Left lung (tissue), 10 donors: ENCODE measurements around the gene PAK1. TPM values are rescaled to one million over a fixed set of nuclear protein-coding genes. Genes with fewer than 3 reads are reported as not detected.

Experiments used
- ATAC-seq: fragments of 200-7000 bp; cut with Tn5 transposase; one replicate; pipeline ENCODE4 v1.9.1; 2020; ENCODE audit warnings: moderate library complexity
- DNase-seq, 4 donors: peaks; one replicate each; pipeline ENCODE4 v3.0.0-alpha.2; 2013 to 2020
- H3K27ac ChIP-seq, 2 donors: fragments of 200-600 bp; sonication (generic) in 1 of 2; one replicate each; pipeline versions ENCODE4 v1.5.0 to v1.8.0; 2020 to 2021
- H3K27me3 ChIP-seq, 2 donors: fragments of 200-600 bp; sonication (generic) in 1 of 2; one replicate each; pipeline versions ENCODE4 v1.5.0 to v1.8.0; 2020 to 2021
- H3K36me3 ChIP-seq, 2 donors: fragments of 200-600 bp; sonication (generic) in 1 of 2; one replicate each; pipeline versions ENCODE4 v1.5.0 to v1.8.0; 2020 to 2021
- H3K4me1 ChIP-seq, 2 donors: fragments of 200-600 bp; one replicate each; pipeline ENCODE4 v1.8.0; 2021
- H3K4me3 ChIP-seq, 2 donors: fragments of 200-600 bp; sonication (generic) in 1 of 2; one replicate each; pipeline versions ENCODE4 v1.5.0 to v1.8.0; 2020 to 2021; ENCODE audit warnings: mild to moderate bottlenecking in 1 of 2
- H3K9me3 ChIP-seq, 2 donors: fragments of 200-600 bp; sonication (generic) in 1 of 2; one replicate each; pipeline versions ENCODE4 v1.5.0 to v1.8.0; 2020 to 2021
- CTCF ChIP-seq, 2 donors: fragments of 200-600 bp; sonication (generic) in 1 of 2; IDR thresholded peaks; one replicate each; pipeline versions ENCODE4 v1.5.0 to v1.8.0; 2021; ENCODE audit warnings: antibody characterized with exemption in 2 of 2
- intact Hi-C, 2 donors: fragments of 100-400 bp; cut with DNase I; formaldehyde crosslinking; loops; one replicate each; pipeline versions ENCODE4 v1.11.2 to v1.14.2; 2022
- polyA plus RNA-seq, 6 donors: library from polyadenylated mRNA; unstranded; fragments of 120-200 nt; gene quantifications; one replicate each; pipeline ENCODE4 v1.2.1, GENCODE V29; 2013; ENCODE audit not compliant: insufficient read length in 6 of 6
- total RNA-seq, 2 donors: library from RNA; stranded (reverse); fragmentation: NEBNext Ultra II Directional; extraction: Animal tissue kit (Norgen Biotek cat#: 25700); gene quantifications; one replicate each; pipeline ENCODE4 v1.2.1, GENCODE V29; 2021
- donor health status: DM: no; HTN: yes; CAD: no.
- donor health status: DM: no; HTN: no; CAD: no.

The PAK1 gene
- total and polyA plus RNA-seq, 8 donors = 32.4 to 61.4 (median 51.4) TPM

- Histone ChIP-seq H3K4me3 (no peak overlapping the region), H3K27ac (no peak overlapping the region), H3K4me1 (no peaks in the 10 kb centered on the region), H3K36me3 (no peaks in the 10 kb centered on the region), H3K9me3 (no peaks in the 10 kb centered on the region), H3K27me3 (no peaks in the 10 kb centered on the region)
- ATAC-seq (no peak), DNase-seq (no peak)
- TF ChIP-seq CTCF (IDR thresholded peaks at IDR 0.05) = no peak
- intact Hi-C loops = no loop called here
Measured at GRCh38 chr11:77487790-77488189, 13.9 kb upstream of the PAK1 start.

GRCh38 chr11:77479746-77480352, 6.0 kb upstream of the PAK1 start:
- no peak for ATAC-seq
- no peak overlapping the region for H3K4me3 ChIP-seq
- intact Hi-C loops = no loop called here

GRCh38 chr11:77475206-77475605, 1.3 kb upstream of the PAK1 start:
- no peak for DNase-seq
- Histone ChIP-seq H3K4me3 (no peak overlapping the region), H3K27ac (no peak overlapping the region), H3K36me3 (no peaks in the 10 kb centered on the region), H3K9me3 (no peaks in the 10 kb centered on the region), H3K4me1 (peaks cover 0 to 17% of the 10 kb centered on the region in 2 donors), H3K27me3 (peaks cover 0 to 27% of the 10 kb centered on the region in 2 donors)
- ATAC-seq = no peak
- intact Hi-C loops = no loop called here
- TF ChIP-seq CTCF (IDR thresholded peaks at IDR 0.05) = no peak

More at GRCh38 chr11:77479746-77480352, 6.0 kb upstream of the PAK1 start:
- Histone ChIP-seq H3K27me3 (peaks cover 0 to 2% of the 10 kb centered on the region in 2 donors), H3K27ac (no peak overlapping the region), H3K4me1 (no peaks in the 10 kb centered on the region), H3K9me3 (no peaks in the 10 kb centered on the region), H3K36me3 (no peaks in the 10 kb centered on the region)
- TF ChIP-seq CTCF (IDR thresholded peaks at IDR 0.05) = no peak
- DNase-seq = no peak

- Histone ChIP-seq H3K4me1 (peaks cover 0 to 17% of the 10 kb centered on the region in 2 donors), H3K36me3 (no peaks in the 10 kb centered on the region), H3K9me3 (no peaks in the 10 kb centered on the region), H3K4me3 (peak overlapping the region; percentile 59 to 64), H3K27me3 (peaks cover 0 to 27% of the 10 kb centered on the region in 2 donors), H3K27ac (peak overlapping the region in 1 of 2 donors; percentile 75)
- intact Hi-C loops = no loop called here
- ATAC-seq = no peak
- no peak for TF ChIP-seq CTCF (IDR thresholded peaks at IDR 0.05)
- peak in 1 of 4 donors; percentile 40 for DNase-seq
Measured at GRCh38 chr11:77474684-77475060, 778 bp upstream of the PAK1 start.

- peak; percentile 72 for ATAC-seq
- H3K27ac ChIP-seq = peak overlapping the region; percentile 44 to 75
- H3K36me3 ChIP-seq = no peaks in the 10 kb centered on the region
- intact Hi-C loops = no loop called here
- H3K9me3 ChIP-seq = no peaks in the 10 kb centered on the region
- TF ChIP-seq CTCF (IDR thresholded peaks at IDR 0.05) = no peak
- peak overlapping the region; percentile 59 to 64 for H3K4me3 ChIP-seq
- peaks cover 0 to 27% of the 10 kb centered on the region in 2 donors for H3K27me3 ChIP-seq
- DNase-seq = peak; percentile 38 to 92 (median 52)
- peaks cover 0 to 17% of the 10 kb centered on the region in 2 donors for H3K4me1 ChIP-seq
Measured at GRCh38 chr11:77472991-77473800, 698 bp downstream of the PAK1 start.
